Liver (tissue), 9 donors: ENCODE results near the gene KCNN3. TPM values are rescaled to one million over a fixed set of nuclear protein-coding genes. Genes with fewer than 3 reads are reported as not detected.

Experiments used
- DNase-seq: peaks from one replicate; pipeline ENCODE4 v3.0.0-alpha.2; 2017; ENCODE audit warnings: low spot score
- H3K27ac ChIP-seq, 2 donors: one replicate each; pipeline ENCODE4 v1.7.0; 2013; ENCODE audit warnings: inconsistent platforms in 2 of 2, low read length in 2 of 2, control low read depth in 1 of 2, low read depth in 1 of 2, mild to moderate bottlenecking in 1 of 2
- H3K27me3 ChIP-seq, 4 donors: one replicate each; pipeline versions ENCODE4 v1.6.1 to v1.7.0; 2013; ENCODE audit warnings: low read length in 3 of 4, inconsistent platforms in 1 of 4, mild to moderate bottlenecking in 1 of 4, moderate library complexity in 1 of 4; ENCODE audit not compliant: control insufficient read depth in 4 of 4, insufficient read depth in 4 of 4
- H3K36me3 ChIP-seq, 4 donors: one replicate each; pipeline versions ENCODE4 v1.6.1 to v1.7.0; 2013; ENCODE audit warnings: low read length in 3 of 4, mild to moderate bottlenecking in 3 of 4, low read depth in 1 of 4, moderate library complexity in 1 of 4; ENCODE audit not compliant: control insufficient read depth in 4 of 4, insufficient read depth in 3 of 4
- H3K4me1 ChIP-seq, 4 donors: one replicate each; pipeline versions ENCODE4 v1.6.1 to v1.7.0; 2013; ENCODE audit warnings: low read length in 3 of 4, mild to moderate bottlenecking in 3 of 4, moderate library complexity in 1 of 4; ENCODE audit not compliant: control insufficient read depth in 4 of 4, insufficient read depth in 4 of 4
- H3K4me3 ChIP-seq, 3 donors: one replicate each; pipeline versions ENCODE4 v1.6.1 to v1.7.0; 2013; ENCODE audit warnings: low read length in 3 of 3, control low read depth in 1 of 3, low read depth in 1 of 3, mild to moderate bottlenecking in 1 of 3
- H3K9ac ChIP-seq, 2 donors: one replicate each; pipeline ENCODE4 v1.7.0; 2013; ENCODE audit warnings: low read length in 2 of 2, mild to moderate bottlenecking in 2 of 2, moderate library complexity in 2 of 2, control low read depth in 1 of 2, low read depth in 1 of 2
- H3K9me3 ChIP-seq, 4 donors: one replicate each; pipeline versions ENCODE4 v1.6.1 to v1.7.0; 2013; ENCODE audit warnings: low read length in 3 of 4; ENCODE audit not compliant: control insufficient read depth in 4 of 4
- ATF3 ChIP-seq: IDR thresholded peaks from 2 replicates; pipeline ENCODE4 v1.6.1; 2016; ENCODE audit warnings: antibody characterized with exemption
- EGR1 ChIP-seq, 2 donors: IDR thresholded peaks; 2 replicates each; pipeline ENCODE4 v1.6.1; 2016 to 2018; ENCODE audit warnings: antibody characterized with exemption in 2 of 2, low read depth in 2 of 2
- FOXA2 ChIP-seq: IDR thresholded peaks from 2 replicates; pipeline ENCODE4 v1.6.1; 2016; ENCODE audit warnings: antibody characterized with exemption
- GABPA ChIP-seq, 2 donors: IDR thresholded peaks in 1 of 2; conservative IDR thresholded peaks in 1 of 2; 2 replicates each; pipeline ENCODE4 v1.6.1; 2016; ENCODE audit warnings: antibody characterized with exemption in 2 of 2, mild to moderate bottlenecking in 1 of 2, moderate library complexity in 1 of 2
- HNF4A ChIP-seq, 2 donors: conservative IDR thresholded peaks; 2 replicates each; pipeline ENCODE4 v1.6.1; 2016; ENCODE audit warnings: antibody characterized with exemption in 2 of 2, mild to moderate bottlenecking in 2 of 2
- HNF4G ChIP-seq: IDR thresholded peaks from 2 replicates; pipeline ENCODE4 v1.6.1; 2016; ENCODE audit warnings: antibody characterized with exemption
- RAD21 ChIP-seq, 2 donors: IDR thresholded peaks; 2 replicates each; pipeline ENCODE4 v1.6.1; 2016; ENCODE audit warnings: antibody characterized with exemption in 2 of 2, mild to moderate bottlenecking in 2 of 2
- REST ChIP-seq: IDR thresholded peaks from 2 replicates; pipeline ENCODE4 v1.6.1; 2016; ENCODE audit warnings: antibody characterized with exemption, mild to moderate bottlenecking
- RXRA ChIP-seq, 2 donors: IDR thresholded peaks; 2 replicates each; pipeline ENCODE4 v1.6.1; 2017 to 2018; ENCODE audit warnings: antibody characterized with exemption in 2 of 2, mild to moderate bottlenecking in 1 of 2
- SP1 ChIP-seq: IDR thresholded peaks from 2 replicates; pipeline ENCODE4 v1.6.1; 2018; ENCODE audit warnings: antibody characterized with exemption, mild to moderate bottlenecking
- TAF1 ChIP-seq: conservative IDR thresholded peaks from 2 replicates; pipeline ENCODE4 v1.6.1; 2016; ENCODE audit warnings: antibody characterized with exemption, mild to moderate bottlenecking
- YY1 ChIP-seq: IDR thresholded peaks from 2 replicates; pipeline ENCODE4 v1.6.1; 2016; ENCODE audit warnings: antibody characterized with exemption, mild to moderate bottlenecking
- ZBTB33 ChIP-seq: IDR thresholded peaks from 2 replicates; pipeline ENCODE4 v1.6.1; 2016; ENCODE audit warnings: antibody characterized with exemption
- WGBS: extraction: QIAGEN DNeasy Blood & Tissue Kit; methylation state at CpG from one replicate; pipeline ENCODE4 v1.1.7; 2013; 5-methylcytosine and 5-hydroxymethylcytosine counted together
- polyA plus RNA-seq, 2 donors: library from polyadenylated mRNA; stranded (reverse) in 1 of 2; unstranded in 1 of 2; fragments of 200-250 nt in 1 of 2; fragments of >200 nt in 1 of 2; fragmentation: Nextera tagmentation in 1 of 2; extraction: Ambion mirVana in 1 of 2; gene quantifications; one replicate each; pipeline versions ENCODE4 v1.2.1 to v1.2.3, GENCODE V29; 2013 to 2015
- total RNA-seq, 2 donors: library from RNA; depleted of rRNA; stranded (reverse); fragments of >200 nt; gene quantifications; one replicate each; pipeline ENCODE4 v1.2.3, GENCODE V29; 2014
- TF ChIP-seq, protein P1 (sequence below): fragments of 150-350 bp; IDR thresholded peaks from 2 replicates; pipeline ENCODE4 v1.5.1; 2017; ENCODE audit warnings: improper control_type of control experiment, low read depth, low read length; ENCODE audit not compliant: missing input control
- donor health status: healthy.
- donor health status: healthy.
- donor health status: healthy.
- donor health status: healthy.
- donor health status: healthy.

KCNN3 gene
- total and polyA plus RNA-seq, 4 donors = 0.09 to 0.68 (median 0.15) TPM

DNA sequence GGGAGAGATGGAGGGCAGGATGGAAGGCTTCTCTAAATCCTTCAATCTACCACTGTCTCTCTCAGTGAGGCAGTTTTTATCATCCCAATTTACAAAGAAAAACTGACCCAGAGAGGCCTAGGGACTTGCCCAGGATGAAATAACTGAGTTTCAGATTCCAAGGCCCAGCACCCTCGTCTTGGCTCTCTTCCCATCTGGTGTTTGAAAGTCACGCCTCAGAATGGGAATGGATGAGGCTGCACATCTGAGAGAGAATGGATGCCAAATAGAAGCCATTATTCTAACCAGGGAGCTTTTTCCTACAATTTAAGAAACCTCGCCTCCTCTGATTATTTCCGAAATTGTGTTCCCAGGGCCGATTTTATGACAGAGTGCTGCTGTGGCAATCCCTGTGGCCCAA is 10.6 kb upstream of the KCNN3 start:
- Histone ChIP-seq H3K27ac (no peak overlapping the region), H3K4me3 (no peak overlapping the region), H3K4me1 (peaks cover 6 to 15% (median 9%) of the 10 kb centered on the region in 4 donors), H3K27me3 (no peaks in the 10 kb centered on the region), H3K9me3 (no peaks in the 10 kb centered on the region), H3K9ac (no peak overlapping the region), H3K36me3 (no peaks in the 10 kb centered on the region)
- DNase-seq = no peak
- WGBS = 75% methylated on average over 5 of the region's 5 CpGs
- TF ChIP-seq ATF3 (no peak), TAF1 (no peak), REST (no peak), GABPA (IDR thresholded peaks at IDR 0.05 in 1 of 2, conservative IDR thresholded peaks at IDR 0.05 in 1 of 2) (no peak), RXRA (IDR thresholded peaks at IDR 0.05) (no peak), YY1 (no peak), ZBTB33 (no peak), SP1 (no peak), HNF4G (no peak), HNF4A (conservative IDR thresholded peaks at IDR 0.05) (no peak), FOXA2 (no peak), EGR1 (IDR thresholded peaks at IDR 0.05; ENCODE audit: low read depth in 2 of 2) (no peak), RAD21 (IDR thresholded peaks at IDR 0.05) (no peak)
- TF ChIP-seq, protein P1, sequence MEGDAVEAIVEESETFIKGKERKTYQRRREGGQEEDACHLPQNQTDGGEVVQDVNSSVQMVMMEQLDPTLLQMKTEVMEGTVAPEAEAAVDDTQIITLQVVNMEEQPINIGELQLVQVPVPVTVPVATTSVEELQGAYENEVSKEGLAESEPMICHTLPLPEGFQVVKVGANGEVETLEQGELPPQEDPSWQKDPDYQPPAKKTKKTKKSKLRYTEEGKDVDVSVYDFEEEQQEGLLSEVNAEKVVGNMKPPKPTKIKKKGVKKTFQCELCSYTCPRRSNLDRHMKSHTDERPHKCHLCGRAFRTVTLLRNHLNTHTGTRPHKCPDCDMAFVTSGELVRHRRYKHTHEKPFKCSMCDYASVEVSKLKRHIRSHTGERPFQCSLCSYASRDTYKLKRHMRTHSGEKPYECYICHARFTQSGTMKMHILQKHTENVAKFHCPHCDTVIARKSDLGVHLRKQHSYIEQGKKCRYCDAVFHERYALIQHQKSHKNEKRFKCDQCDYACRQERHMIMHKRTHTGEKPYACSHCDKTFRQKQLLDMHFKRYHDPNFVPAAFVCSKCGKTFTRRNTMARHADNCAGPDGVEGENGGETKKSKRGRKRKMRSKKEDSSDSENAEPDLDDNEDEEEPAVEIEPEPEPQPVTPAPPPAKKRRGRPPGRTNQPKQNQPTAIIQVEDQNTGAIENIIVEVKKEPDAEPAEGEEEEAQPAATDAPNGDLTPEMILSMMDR = no peak

GRCh38 chr1:154879038-154879421 is 8.9 kb upstream of the KCNN3 start:
- H3K4me3 ChIP-seq = no peak overlapping the region

More at GRCh38 chr1:154879038-154879421, 8.9 kb upstream of the KCNN3 start:
- no peak for DNase-seq
- no peak overlapping the region for H3K9ac ChIP-seq
- no peaks in the 10 kb centered on the region for H3K36me3 ChIP-seq
- H3K4me1 ChIP-seq = peaks cover 6 to 15% (median 9%) of the 10 kb centered on the region in 4 donors
- 79% methylated on average over 16 of the region's 16 CpGs for WGBS
- TF ChIP-seq, protein P1 = no peak
- TF ChIP-seq ATF3 = no peak
- H3K9me3 ChIP-seq = no peaks in the 10 kb centered on the region
- H3K27me3 ChIP-seq = no peaks in the 10 kb centered on the region
- no peak overlapping the region for H3K27ac ChIP-seq
